ENCODE data around the gene ACIN1.

GRCh38 chr14:23066368-23066767, 28.6 kb downstream of the ACIN1 start:
- no peak for TF ChIP-seq CTCF (IDR thresholded peaks at IDR 0.05)
- TF ChIP-seq POLR2A (IDR thresholded peaks at IDR 0.05) = no peak

All from tibial nerve (tissue), 3 donors.